GM18873 (cell line): ENCODE results near the gene TRAPPC10.
"Not testable (repeated sequence)": the region's sequence is repeated elsewhere in the genome, so short reads cannot be mapped to it uniquely, and the experiment has no call there.

Experiments
- ATAC-seq: cut with Tn5 transposase; IDR thresholded peaks from one replicate; pipeline ENCODE4 v1.9.1; 2021; ENCODE audit warnings: mild to moderate bottlenecking, moderate library complexity, moderate number of reproducible peaks; ENCODE audit not compliant: unreplicated experiment, low FRiP score

Gene TRAPPC10

DNA sequence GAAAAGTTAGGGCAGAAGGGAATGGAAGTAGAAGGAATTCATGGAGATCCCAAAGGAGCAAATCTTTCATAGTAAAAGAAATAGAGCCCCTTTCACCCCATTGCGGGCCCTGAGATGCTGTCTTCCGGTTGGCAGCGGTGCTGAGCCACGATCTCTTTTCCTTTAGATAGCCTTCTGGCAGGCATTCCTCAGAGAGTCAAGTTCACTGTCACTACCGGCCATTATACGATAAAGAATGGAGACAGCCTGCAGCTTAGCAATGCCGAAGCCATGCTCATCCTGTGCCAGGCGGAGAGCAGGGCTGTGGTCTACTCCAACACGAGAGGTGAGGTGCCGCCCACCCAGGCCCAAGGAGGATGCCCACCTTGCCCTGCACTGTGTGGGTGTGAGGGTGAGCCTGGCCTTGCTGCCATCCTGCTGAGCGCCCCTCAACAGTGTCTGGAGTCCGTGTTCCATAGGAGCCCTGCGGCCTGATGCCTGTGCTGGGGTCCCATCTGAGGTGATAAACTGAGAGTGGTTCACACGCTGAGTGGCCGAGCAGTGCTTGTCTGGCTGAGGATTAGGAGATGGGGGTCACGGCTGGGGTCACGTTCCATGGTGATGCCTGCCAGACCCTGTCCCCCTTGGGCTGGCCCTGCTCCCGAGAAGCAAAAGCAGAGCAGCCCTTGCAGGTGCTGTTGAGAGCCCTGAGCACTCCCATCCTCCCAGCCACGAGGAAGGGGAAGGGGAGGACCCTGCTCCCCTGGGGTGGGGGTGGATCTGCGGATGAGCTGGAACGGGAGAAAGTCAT is 74.7 kb downstream of the TRAPPC10 start:
- ATAC-seq, result no peak

DNA sequence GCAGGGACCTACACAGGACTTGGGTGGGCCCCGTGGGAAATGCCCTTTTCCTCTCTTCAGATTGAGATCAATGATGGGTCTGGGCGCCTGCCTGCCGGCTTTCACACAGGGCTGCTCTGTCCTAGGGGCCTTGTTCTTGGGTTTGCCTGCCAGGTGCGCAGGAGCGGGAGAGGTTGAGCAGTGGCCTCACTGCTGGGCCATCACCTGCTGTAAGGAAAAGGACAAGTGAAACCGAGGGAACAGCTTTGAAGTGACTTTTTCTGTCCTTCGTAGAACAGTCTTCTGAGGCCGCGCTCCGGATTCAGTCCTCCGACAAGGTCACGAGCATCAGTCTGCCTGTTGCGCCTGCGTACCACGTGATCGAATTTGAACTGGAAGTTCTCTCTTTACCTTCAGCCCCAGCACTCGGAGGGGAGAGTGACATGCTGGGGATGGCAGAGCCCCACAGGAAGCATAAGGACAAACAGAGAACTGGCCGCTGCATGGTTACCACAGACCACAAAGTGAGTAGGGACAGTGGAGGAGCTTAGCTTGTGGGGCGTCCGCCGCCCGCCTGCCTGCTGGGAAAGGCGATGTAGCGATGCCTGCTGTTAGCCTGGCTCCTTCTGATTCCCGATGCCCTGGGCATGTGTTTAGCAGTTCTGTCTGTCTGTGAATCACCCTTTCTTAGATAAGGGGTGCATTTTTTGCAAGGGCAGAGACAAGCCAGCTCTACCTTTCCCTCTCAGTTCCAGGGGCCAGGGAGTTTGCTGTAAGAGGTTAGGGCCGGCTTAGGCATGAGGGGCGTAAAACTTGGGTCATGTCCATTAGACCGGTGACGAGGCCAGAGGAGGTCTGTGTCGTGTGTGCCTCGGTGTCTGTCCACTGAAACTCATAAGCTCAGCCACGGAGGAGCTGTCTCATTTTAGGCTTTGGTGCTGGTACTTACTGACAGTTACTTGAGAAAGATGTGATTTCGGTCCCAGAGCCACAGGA is 75.6 kb downstream of the TRAPPC10 start:
- no peak for ATAC-seq

GRCh38 chr21:44088401-44088780 is 76.3 kb downstream of the TRAPPC10 start:
- no peak for ATAC-seq

DNA sequence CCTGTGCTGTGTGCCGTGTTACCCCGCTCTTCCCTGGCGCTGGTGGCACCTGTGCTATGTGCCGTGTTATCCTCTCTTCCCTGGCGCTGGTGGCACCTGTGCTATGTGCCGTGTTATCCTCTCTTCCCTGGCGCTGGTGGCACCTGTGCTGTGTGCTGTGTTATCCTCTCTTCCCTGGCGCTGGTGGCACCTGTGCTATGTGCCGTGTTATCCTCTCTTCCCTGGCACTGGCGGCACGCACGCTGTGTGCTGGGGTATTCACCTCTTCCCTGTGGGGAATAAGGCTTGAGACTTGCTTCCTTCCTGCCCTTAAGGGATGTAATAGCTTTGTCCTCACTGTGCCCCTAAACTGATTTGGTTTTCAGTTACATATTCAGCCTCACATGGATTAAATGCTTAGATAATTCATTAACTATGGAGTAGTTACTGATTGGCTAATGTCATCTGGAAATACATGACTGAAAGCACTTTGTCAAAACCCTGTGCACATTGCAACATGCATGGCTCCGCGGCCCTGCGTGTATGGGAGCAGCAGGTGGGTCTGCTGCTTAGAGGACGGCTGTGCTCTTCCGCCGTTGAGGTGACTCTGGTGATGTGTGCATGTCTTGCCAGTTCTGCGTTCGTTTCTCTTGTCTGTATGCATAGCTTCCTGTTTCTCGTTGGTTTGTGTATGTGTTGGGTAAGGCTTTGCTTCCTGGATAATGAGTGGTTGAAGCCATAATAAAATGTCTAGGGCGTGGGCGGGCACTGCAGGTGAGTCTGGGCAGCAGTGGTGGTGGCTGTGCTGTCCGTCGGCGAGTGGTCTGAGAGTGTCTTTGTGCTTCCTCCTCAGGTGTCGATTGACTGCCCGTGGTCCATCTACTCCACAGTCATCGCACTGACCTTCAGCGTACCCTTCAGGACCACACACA is 77.1 kb downstream of the TRAPPC10 start:
- ATAC-seq, result peak; percentile 54

DNA sequence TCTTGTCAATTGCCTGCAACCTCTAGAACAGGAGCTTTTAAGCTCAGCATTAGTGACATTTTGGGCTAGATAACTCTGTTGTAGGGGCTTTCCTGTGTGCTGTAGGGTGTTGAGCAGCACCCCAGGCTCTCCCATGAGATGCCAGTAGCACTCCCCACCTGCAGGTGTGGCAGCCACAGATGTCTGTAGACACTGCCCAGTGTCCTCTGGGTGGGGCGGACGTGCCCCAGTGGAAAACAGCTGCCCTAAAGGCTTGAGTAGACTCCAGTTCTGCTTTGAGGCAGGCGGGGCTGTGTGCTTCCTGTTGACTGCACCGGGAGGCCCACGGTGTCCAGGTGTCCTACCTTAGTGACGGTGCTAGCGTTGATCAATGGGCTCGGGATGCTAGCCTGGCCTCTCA is 78.2 kb downstream of the TRAPPC10 start:
- no peak for ATAC-seq

- ATAC-seq, result no peak
Observed at GRCh38 chr21:44092211-44092610, 80.1 kb downstream of the TRAPPC10 start.

GRCh38 chr21:44093761-44094160 is 81.7 kb downstream of the TRAPPC10 start:
- ATAC-seq, result no peak

DNA sequence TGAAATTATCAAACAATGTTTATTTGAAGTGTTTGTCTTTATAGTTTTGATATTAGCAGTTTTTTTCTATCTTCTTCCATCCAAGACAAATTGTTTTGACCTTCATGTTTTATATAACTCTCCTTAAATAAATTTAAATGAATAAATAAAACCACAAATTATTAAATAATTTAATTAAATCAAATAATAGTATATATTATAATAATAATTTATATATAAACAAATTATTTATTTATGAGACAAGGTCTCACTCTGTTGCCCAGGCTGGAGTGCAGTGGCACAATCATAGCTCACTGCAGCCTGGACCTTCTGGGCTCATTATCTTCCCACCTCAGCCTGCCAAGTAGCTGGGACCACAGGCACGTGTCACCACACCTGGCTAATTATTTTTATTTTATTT is 82.7 kb downstream of the TRAPPC10 start:
- ATAC-seq, result no peak

GRCh38 chr21:44098507-44098906 is 86.4 kb downstream of the TRAPPC10 start:
- not testable (repeated sequence) for ATAC-seq

GRCh38 chr21:44098964-44099363 is 86.9 kb downstream of the TRAPPC10 start:
- not testable (repeated sequence) for ATAC-seq

- ATAC-seq, result peak; percentile 59
Observed at GRCh38 chr21:44107026-44107501, 95.0 kb downstream of the TRAPPC10 start, which contains the start of gene PWP2. TSS of gene PWP2 (plus strand) at chr21:44107399. CDS start at chr21:44107417, 18 bp downstream.

DNA sequence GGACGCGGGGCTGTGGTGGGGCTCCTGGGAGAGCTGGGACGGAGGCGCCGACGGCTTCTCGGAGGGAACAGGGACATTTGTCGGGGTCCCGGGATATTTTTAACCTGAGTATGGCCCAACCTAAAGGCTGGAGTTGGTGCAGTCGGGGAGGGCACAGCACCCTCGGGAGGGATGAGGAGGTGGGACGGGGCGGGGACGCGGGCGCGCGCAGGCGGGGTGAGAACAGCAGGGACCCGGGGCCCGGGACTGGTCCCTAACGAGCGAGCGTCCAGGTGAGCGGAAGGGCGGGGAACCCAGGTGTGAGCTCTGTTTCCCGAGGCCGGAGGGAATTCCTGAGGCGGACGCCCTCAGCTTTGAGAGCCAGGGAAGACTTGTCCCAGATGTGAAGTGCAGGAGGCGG is 95.5 kb downstream of the TRAPPC10 start:
- ATAC-seq, result not testable (repeated sequence)

- not testable (repeated sequence) for ATAC-seq
Observed at GRCh38 chr21:44113702-44114371, 101.7 kb downstream of the TRAPPC10 start.

GRCh38 chr21:44122131-44122530 is 110.0 kb downstream of the TRAPPC10 start:
- not testable (repeated sequence) for ATAC-seq

DNA sequence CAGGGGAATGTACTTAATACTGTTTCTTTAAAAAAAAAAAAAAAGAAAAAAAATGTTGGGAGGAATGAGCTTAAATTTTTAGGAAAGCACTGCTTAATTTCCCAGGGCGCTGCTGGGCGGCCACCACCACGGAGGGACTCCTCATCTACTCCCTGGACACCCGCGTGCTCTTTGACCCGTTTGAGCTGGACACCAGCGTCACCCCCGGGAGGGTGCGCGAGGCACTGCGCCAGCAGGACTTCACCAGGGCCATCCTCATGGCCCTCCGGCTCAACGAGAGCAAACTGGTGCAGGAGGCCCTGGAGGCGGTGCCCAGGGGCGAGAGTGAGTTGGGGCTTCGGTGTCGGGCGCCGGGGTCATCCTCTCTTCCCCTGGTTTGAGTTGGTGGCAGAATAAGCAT is 115.7 kb downstream of the TRAPPC10 start:
- not testable (repeated sequence) for ATAC-seq

- ATAC-seq, result not testable (repeated sequence)
Observed at GRCh38 chr21:44133715-44134057, 121.6 kb downstream of the TRAPPC10 start.

- ATAC-seq, result not testable (repeated sequence)
Observed at GRCh38 chr21:44134732-44135131, 122.6 kb downstream of the TRAPPC10 start.

DNA sequence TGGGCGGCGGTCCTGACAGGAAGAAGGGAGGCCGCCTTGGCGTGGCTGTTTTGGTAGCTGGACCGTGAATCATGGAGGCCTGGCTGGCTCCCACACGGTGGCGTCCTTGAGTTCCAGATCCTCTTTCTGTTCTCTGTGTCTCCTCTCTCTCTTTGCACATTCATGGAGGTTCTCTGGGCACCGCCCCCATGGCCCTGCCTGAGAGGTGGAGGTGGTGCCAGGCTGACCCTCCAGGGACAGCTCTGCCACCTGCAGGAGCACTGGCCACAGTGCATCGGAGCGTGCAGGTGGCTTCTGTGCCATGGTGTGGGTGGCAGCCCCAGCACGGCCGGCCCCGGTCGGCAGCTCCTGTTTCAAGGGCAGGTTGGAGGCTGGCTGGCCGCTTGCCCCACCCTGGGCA is 125.9 kb downstream of the TRAPPC10 start:
- ATAC-seq, result not testable (repeated sequence)

DNA sequence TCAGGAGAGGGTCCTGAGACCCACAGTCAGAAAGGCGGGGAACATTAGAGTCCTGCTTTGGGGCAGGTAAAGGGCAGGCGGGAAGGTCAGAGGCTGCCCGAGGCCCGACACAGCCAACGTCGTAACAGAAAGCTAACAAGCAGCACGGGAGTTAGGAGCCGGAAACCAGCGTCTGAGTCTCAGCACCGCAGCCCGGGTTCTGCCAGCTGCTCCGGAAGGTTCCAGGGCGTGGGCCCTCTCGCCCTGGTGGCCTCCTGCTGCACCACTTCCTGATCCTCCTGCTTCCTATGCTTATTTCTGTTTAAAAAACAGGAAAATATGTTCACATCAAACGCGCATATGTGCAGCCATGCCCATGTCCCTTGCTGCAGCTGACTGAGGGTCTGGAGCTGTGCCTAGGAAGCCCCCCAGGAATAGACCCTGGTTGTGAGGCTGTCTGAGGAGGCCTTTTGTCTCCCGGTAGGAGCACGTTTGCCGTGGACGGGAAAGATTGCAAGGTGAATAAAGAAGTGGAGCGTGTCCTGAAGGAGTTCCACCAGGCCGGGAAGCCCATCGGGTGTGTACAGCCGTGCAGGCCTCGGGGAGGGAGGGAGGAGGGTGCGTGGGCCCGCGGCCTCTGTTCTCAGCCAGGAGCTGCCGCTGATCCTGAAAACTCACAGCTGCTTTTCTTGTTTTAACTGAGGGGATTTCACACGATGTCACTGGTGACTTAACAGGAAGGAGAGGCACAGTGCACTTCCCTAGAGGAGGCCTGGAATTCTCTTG is 127.9 kb downstream of the TRAPPC10 start:
- ATAC-seq, result not testable (repeated sequence)
